Prostate gland (tissue), 2 donors: ENCODE data around the gene SNX32. TPM values are rescaled to one million over a fixed set of nuclear protein-coding genes. Genes with fewer than 3 reads are reported as not detected.

ENCODE experiments used
- DNase-seq: peaks from one replicate; pipeline ENCODE4 v3.0.0-alpha.2; 2019; ENCODE audit warnings: low spot score
- H3K27ac ChIP-seq, 2 donors: fragments of 200-600 bp; sonication (generic); 2 replicates each; pipeline ENCODE4 v1.5.1; 2017 to 2019
- H3K27me3 ChIP-seq: fragments of 200-600 bp; sonication (generic); replicated peaks from 2 replicates; pipeline ENCODE4 v1.5.1; 2019; ENCODE audit not compliant: insufficient read depth
- H3K36me3 ChIP-seq, 2 donors: fragments of 200-600 bp; sonication (generic); 1 replicate in 1 of 2; 2 replicates in 1 of 2; pipeline versions ENCODE4 v1.5.1 to v1.8.1; 2017 to 2019
- H3K4me1 ChIP-seq: fragments of 200-600 bp; sonication (generic); replicated peaks from 2 replicates; pipeline ENCODE4 v1.5.1; 2019
- H3K4me3 ChIP-seq, 2 donors: fragments of 200-600 bp; sonication (generic); 2 replicates each; pipeline ENCODE4 v1.5.1; 2017 to 2019
- H3K9me3 ChIP-seq: fragments of 200-600 bp; sonication (generic); 2 replicates; pipeline ENCODE4 v1.5.1; 2017
- CTCF ChIP-seq, 4 experiments: fragments of 200-600 bp in 2 of 4; fragments of 450-650 bp in 2 of 4; sonication (generic) in 2 of 4; IDR thresholded peaks; 1 replicate in 3 of 4; 2 replicates in 1 of 4; pipeline ENCODE4 v1.5.1; 2016 to 2019; ENCODE audit warnings: antibody characterized with exemption in 4 of 4, mild to moderate bottlenecking in 2 of 4, moderate library complexity in 2 of 4
- POLR2A ChIP-seq: fragments of 450-650 bp; IDR thresholded peaks from one replicate; pipeline ENCODE4 v1.6.1; 2016; ENCODE audit warnings: antibody characterized with exemption, mild to moderate bottlenecking
- POLR2AphosphoS5 ChIP-seq: sonication (generic); formaldehyde crosslinking; IDR thresholded peaks from one replicate; pipeline ENCODE4 v1.6.1; 2017; ENCODE audit warnings: antibody characterized with exemption
- WGBS: methylation state at CpG from one replicate; pipeline ENCODE4 v1.1.5; 2018; 5-methylcytosine and 5-hydroxymethylcytosine counted together
- intact Hi-C: fragments of 100-400 bp; cut with DNase I; formaldehyde crosslinking; loops from one replicate; pipeline ENCODE4 v1.14.2; 2022
- total RNA-seq, 2 donors: library from RNA; depleted of rRNA; stranded (reverse); fragments of >200 nt; gene quantifications; one replicate each; pipeline ENCODE4 v1.1.0, GENCODE V29; 2016

Gene SNX32
- total RNA-seq, 2 donors from 2014 or later: 0.91 TPM; not detected in 1

DNA sequence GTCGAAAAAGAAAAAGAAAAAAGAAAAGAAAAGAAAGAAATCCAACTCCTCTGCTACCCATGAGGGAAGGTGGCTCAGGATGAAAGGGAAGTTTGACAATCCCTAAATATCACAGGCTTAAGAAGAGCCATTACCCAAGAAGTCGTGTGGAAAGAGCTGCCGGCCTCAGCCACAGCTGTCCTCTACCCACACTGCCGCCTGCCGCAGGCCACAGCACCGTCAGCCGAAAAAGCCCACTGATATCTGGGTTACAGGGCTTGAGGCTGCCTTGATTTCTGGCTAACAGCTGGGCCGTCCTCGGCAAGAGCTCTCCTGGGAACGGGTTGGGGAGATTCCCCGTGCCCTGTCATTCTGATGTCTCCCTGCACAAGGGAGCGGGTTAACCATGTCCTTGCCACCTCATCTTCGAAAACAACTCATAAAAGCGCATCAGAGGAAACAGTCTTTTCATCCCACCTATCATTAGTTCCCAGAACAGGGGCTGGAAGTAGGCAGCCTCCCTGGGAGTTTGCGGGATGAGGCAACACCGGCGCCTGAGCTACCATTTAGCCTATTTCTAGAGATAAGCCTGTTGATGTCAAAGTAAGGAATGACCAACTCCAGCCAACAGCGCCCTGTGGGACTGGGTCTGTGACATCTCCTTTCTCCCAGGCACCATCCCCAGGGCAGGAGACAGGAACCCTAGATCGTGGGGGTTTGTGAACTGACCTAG is 21.8 kb upstream of the SNX32 start:
- no peaks in the 10 kb centered on the region for H3K36me3 ChIP-seq
- no peaks in the 10 kb centered on the region for H3K27me3 ChIP-seq
- no peak for DNase-seq
- WGBS: 81% methylated on average over 19 of the region's 19 CpGs
- no peaks in the 10 kb centered on the region for H3K9me3 ChIP-seq
- H3K4me3 ChIP-seq: no peak overlapping the region
- intact Hi-C loops: no loop called here
- H3K4me1 ChIP-seq: no peaks in the 10 kb centered on the region
- H3K27ac ChIP-seq: no peak overlapping the region
- TF ChIP-seq POLR2AphosphoS5 (no peak), POLR2A (no peak), CTCF (IDR thresholded peaks at IDR 0.05) (no peak)

- 70% methylated on average over 18 of the region's 18 CpGs for WGBS
- no peak for DNase-seq
- no peak for TF ChIP-seq POLR2AphosphoS5
- TF ChIP-seq POLR2A: no peak
- no peaks in the 10 kb centered on the region for H3K36me3 ChIP-seq
- no peaks in the 10 kb centered on the region for H3K9me3 ChIP-seq
- H3K4me1 ChIP-seq: no peaks in the 10 kb centered on the region
- H3K4me3 ChIP-seq: no peak overlapping the region
- intact Hi-C loops: no loop called here
- no peak overlapping the region for H3K27ac ChIP-seq
- no peaks in the 10 kb centered on the region for H3K27me3 ChIP-seq
Observed at GRCh38 chr11:65814131-65814985, 19.4 kb upstream of the SNX32 start.

- Histone ChIP-seq H3K9me3 (no peaks in the 10 kb centered on the region), H3K27me3 (no peaks in the 10 kb centered on the region), H3K27ac (no peak overlapping the region), H3K4me1 (no peaks in the 10 kb centered on the region), H3K4me3 (no peak overlapping the region), H3K36me3 (no peaks in the 10 kb centered on the region)
- 74% methylated on average over 16 of the region's 16 CpGs for WGBS
- DNase-seq: no peak
- intact Hi-C loops: loop anchor here (5.0 kb wide), 1 partner anchor 178 kb away; the partner anchor contains the start of gene SIPA1
- TF ChIP-seq CTCF (IDR thresholded peaks at IDR 0.05): no peak
- no peak for TF ChIP-seq POLR2AphosphoS5
- TF ChIP-seq POLR2A: no peak
Observed at GRCh38 chr11:65814986-65815565, 18.7 kb upstream of the SNX32 start.

DNA sequence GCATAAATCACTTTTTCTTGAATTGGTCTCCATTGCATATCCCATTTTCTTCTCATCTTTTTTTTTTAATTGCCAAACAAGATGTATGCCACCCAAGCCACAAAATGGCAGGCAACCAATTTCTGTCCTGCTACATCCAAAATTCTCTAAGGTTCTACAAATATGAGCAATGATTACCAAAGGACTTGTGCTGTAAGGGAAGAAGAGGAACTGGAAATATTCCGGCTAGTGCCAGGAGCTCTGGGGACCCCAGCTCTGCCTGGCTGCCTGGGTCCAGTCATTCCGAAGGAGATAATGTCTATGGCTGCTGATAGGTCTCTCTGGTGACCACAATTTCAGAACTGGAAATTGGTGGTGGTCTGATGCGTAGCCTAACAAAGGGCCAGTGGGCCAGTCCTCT is 17.1 kb upstream of the SNX32 start:
- H3K4me3 ChIP-seq: no peak overlapping the region
- H3K27ac ChIP-seq: no peak overlapping the region
- WGBS: 93% methylated on average over 3 of the region's 3 CpGs
- no peaks in the 10 kb centered on the region for H3K27me3 ChIP-seq
- intact Hi-C loops: loop anchor here (5.0 kb wide), 1 partner anchor 179 kb away; the partner anchor contains the start of gene SIPA1
- TF ChIP-seq POLR2AphosphoS5: no peak
- TF ChIP-seq POLR2A: no peak
- no peak for TF ChIP-seq CTCF (IDR thresholded peaks at IDR 0.05)
- DNase-seq: no peak
- H3K36me3 ChIP-seq: no peaks in the 10 kb centered on the region
- H3K4me1 ChIP-seq: no peaks in the 10 kb centered on the region
- no peaks in the 10 kb centered on the region for H3K9me3 ChIP-seq

DNA sequence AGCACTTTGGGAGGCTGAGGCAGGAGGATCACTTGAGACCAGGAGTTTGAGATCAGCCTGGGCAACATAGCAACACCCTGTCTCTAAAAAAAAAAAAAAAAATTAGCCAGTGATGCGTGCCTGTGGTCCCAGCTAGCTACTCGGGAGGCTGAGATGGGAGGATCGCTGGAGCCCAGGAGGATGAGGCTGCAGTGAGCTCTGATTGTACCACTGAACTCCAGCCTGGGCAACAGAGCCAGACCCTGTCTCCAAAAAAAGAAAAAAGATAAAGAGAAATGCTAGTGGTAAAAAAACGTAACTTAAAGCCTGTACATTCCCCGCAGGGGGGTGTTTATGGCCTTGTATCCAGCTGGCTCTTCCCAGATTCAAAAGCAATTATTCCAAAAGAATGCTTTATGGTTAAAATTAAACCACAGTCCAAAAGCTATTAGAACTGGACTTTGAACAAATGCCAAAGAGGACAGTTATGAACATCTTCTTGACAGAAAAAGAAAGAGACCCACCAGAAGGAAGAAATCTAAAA is 16.4 kb upstream of the SNX32 start:
- no peak for DNase-seq
- H3K4me3 ChIP-seq: peak overlapping the region; percentile 51 to 56
- H3K27ac ChIP-seq: peak overlapping the region; percentile 52 to 76
- no peaks in the 10 kb centered on the region for H3K36me3 ChIP-seq
- whole genome bisulfite sequencing: 60% methylated on average over 5 of the region's 5 CpGs
- no peaks in the 10 kb centered on the region for H3K27me3 ChIP-seq
- H3K9me3 ChIP-seq: no peaks in the 10 kb centered on the region
- intact Hi-C loops: loop anchor here (5.0 kb wide), 1 partner anchor 180 kb away; the partner anchor contains the start of gene SIPA1
- TF ChIP-seq POLR2A: no peak
- no peak for TF ChIP-seq CTCF (IDR thresholded peaks at IDR 0.05)
- TF ChIP-seq POLR2AphosphoS5: no peak
- no peaks in the 10 kb centered on the region for H3K4me1 ChIP-seq
